ENCODE data around the gene DEPDC1B. TPM values are rescaled to one million over a fixed set of nuclear protein-coding genes. Genes with fewer than 3 reads are reported as not detected.
"Not testable (repeated sequence)": the region's sequence is repeated elsewhere in the genome, so short reads cannot be mapped to it uniquely, and the experiment has no call there.

DEPDC1B gene
- total and polyA plus RNA-seq, 5 experiments from 2014 or later, result 0.09 to 0.37 TPM; not detected in 3

GRCh38 chr5:60630836-60631235, 69.1 kb downstream of the DEPDC1B start:
- no peak overlapping the region for H3K4me3 Mint-ChIP-seq
- no peak for DNase-seq

GRCh38 chr5:60630179-60630578, 69.8 kb downstream of the DEPDC1B start:
- H3K36me3 Mint-ChIP-seq, result peaks cover 0 to 7% (median 0%) of the 10 kb centered on the region in 3 donors
- H3K27ac Mint-ChIP-seq, result no peak overlapping the region
- ATAC-seq (no peak), DNase-seq (no peak)
- peaks cover 0 to 3% (median 0%) of the 10 kb centered on the region in 5 donors for H3K27me3 Mint-ChIP-seq
- POLR2A ChIA-PET, result no interaction called here
- H3K4me3 Mint-ChIP-seq, result no peak overlapping the region
- H3K4me1 Mint-ChIP-seq, result no peaks in the 10 kb centered on the region
- peaks cover 0 to 12% (median 0%) of the 10 kb centered on the region in 9 donors for H3K9me3 Mint-ChIP-seq

More at GRCh38 chr5:60630836-60631235, 69.1 kb downstream of the DEPDC1B start:
- Mint-ChIP-seq H3K27ac (no peak overlapping the region), H3K4me1 (no peaks in the 10 kb centered on the region), H3K27me3 (peaks cover 0 to 3% (median 0%) of the 10 kb centered on the region in 5 donors), H3K36me3 (peaks cover 0 to 4% (median 0%) of the 10 kb centered on the region in 3 donors), H3K9me3 (peaks cover 0 to 6% (median 0%) of the 10 kb centered on the region in 9 donors)
- ATAC-seq, result no peak
- POLR2A ChIA-PET, result no interaction called here

GRCh38 chr5:60624875-60625274, 75.1 kb downstream of the DEPDC1B start:
- H3K27ac Mint-ChIP-seq, ATAC-seq, H3K4me3 Mint-ChIP-seq, POLR2A ChIA-PET, DNase-seq, H3K27me3 Mint-ChIP-seq, H3K36me3 Mint-ChIP-seq, H3K4me1 Mint-ChIP-seq: not testable (repeated sequence)
- peaks cover 0 to 12% (median 2%) of the 10 kb centered on the region in 9 donors for H3K9me3 Mint-ChIP-seq

- POLR2A ChIA-PET, DNase-seq, H3K4me3 Mint-ChIP-seq, H3K36me3 Mint-ChIP-seq, H3K27ac Mint-ChIP-seq, ATAC-seq, H3K4me1 Mint-ChIP-seq, H3K9me3 Mint-ChIP-seq, H3K27me3 Mint-ChIP-seq: not testable (repeated sequence)
These were observed 79.2 kb downstream of the DEPDC1B start for GRCh38 chr5:60620752-60621151.

- H3K27ac Mint-ChIP-seq, result no peak overlapping the region
- H3K9me3 Mint-ChIP-seq, result peaks cover 0 to 10% (median 0%) of the 10 kb centered on the region in 9 donors
- DNase-seq (no peak), ATAC-seq (no peak)
- peaks cover 0 to 5% (median under 1%) of the 10 kb centered on the region in 4 donors for H3K4me1 Mint-ChIP-seq
- POLR2A ChIA-PET, result no interaction called here
- H3K4me3 Mint-ChIP-seq, result no peak overlapping the region
- H3K27me3 Mint-ChIP-seq, result peaks cover 0 to 4% (median 0%) of the 10 kb centered on the region in 5 donors
- no peaks in the 10 kb centered on the region for H3K36me3 Mint-ChIP-seq
These were observed 86.1 kb downstream of the DEPDC1B start for GRCh38 chr5:60613826-60614225.

GRCh38 chr5:60611099-60611740, 88.7 kb downstream of the DEPDC1B start:
- DNase-seq, result no peak
- Mint-ChIP-seq H3K9me3 (peaks cover 0 to 9% (median 0%) of the 10 kb centered on the region in 9 donors), H3K27me3 (peaks cover 0 to 5% (median 0%) of the 10 kb centered on the region in 5 donors), H3K36me3 (no peaks in the 10 kb centered on the region), H3K4me3 (no peak overlapping the region), H3K4me1 (peaks cover 0 to 5% (median under 1%) of the 10 kb centered on the region in 4 donors), H3K27ac (no peak overlapping the region)
- no peak for ATAC-seq
- POLR2A ChIA-PET, result no interaction called here

GRCh38 chr5:60604771-60605170, 95.2 kb downstream of the DEPDC1B start:
- no peak overlapping the region for H3K4me3 Mint-ChIP-seq
- POLR2A ChIA-PET, result no interaction called here
- DNase-seq, result no peak
- H3K9me3 Mint-ChIP-seq, result no peaks in the 10 kb centered on the region
- H3K4me1 Mint-ChIP-seq, result no peaks in the 10 kb centered on the region
- H3K27me3 Mint-ChIP-seq, result peaks cover 0 to 4% (median 0%) of the 10 kb centered on the region in 5 donors
- H3K27ac Mint-ChIP-seq, result no peak overlapping the region
- H3K36me3 Mint-ChIP-seq, result no peaks in the 10 kb centered on the region
- no peak for ATAC-seq

- peak overlapping the region in 2 of 10 donors; percentile 8 to 11 for H3K27ac Mint-ChIP-seq
- POLR2A ChIA-PET, result no interaction called here
- no peak for DNase-seq
- no peaks in the 10 kb centered on the region for H3K9me3 Mint-ChIP-seq
- ATAC-seq, result no peak
- H3K4me3 Mint-ChIP-seq, result no peak overlapping the region
- peaks cover 0 to 26% (median 14%) of the 10 kb centered on the region in 4 donors for H3K4me1 Mint-ChIP-seq
- H3K27me3 Mint-ChIP-seq, result no peaks in the 10 kb centered on the region
- no peaks in the 10 kb centered on the region for H3K36me3 Mint-ChIP-seq
These were observed 101.5 kb downstream of the DEPDC1B start for GRCh38 chr5:60598424-60598823.

GRCh38 chr5:60597572-60598320, 102.2 kb downstream of the DEPDC1B start:
- peak in 3 of 10 donors; percentile 1 to 13 (median 1) for DNase-seq
- Mint-ChIP-seq H3K9me3 (no peaks in the 10 kb centered on the region), H3K27me3 (no peaks in the 10 kb centered on the region), H3K4me1 (peaks cover 0 to 26% (median 14%) of the 10 kb centered on the region in 4 donors), H3K4me3 (peak overlapping the region in 1 of 10 donors; percentile 42), H3K27ac (peak overlapping the region in 2 of 10 donors; percentile 4 to 8), H3K36me3 (no peaks in the 10 kb centered on the region)
- ATAC-seq, result peak in 1 of 2 donors; percentile 18
- POLR2A ChIA-PET, result no interaction called here

- H3K27me3 Mint-ChIP-seq, result peaks cover 0 to 1% (median under 1%) of the 10 kb centered on the region in 5 donors
- peaks cover 0 to 26% (median 14%) of the 10 kb centered on the region in 4 donors for H3K4me1 Mint-ChIP-seq
- ATAC-seq (no peak), DNase-seq (no peak)
- H3K27ac Mint-ChIP-seq, result no peak overlapping the region
- H3K4me3 Mint-ChIP-seq, result no peak overlapping the region
- POLR2A ChIA-PET, result no interaction called here
- no peaks in the 10 kb centered on the region for H3K36me3 Mint-ChIP-seq
- peaks cover 0 to under 1% (median 0%) of the 10 kb centered on the region in 9 donors for H3K9me3 Mint-ChIP-seq
These were observed 105.1 kb downstream of the DEPDC1B start for GRCh38 chr5:60594715-60595477.

GRCh38 chr5:60590172-60590571, 109.8 kb downstream of the DEPDC1B start:
- Mint-ChIP-seq H3K9me3 (peaks cover 0 to 4% (median 0%) of the 10 kb centered on the region in 9 donors), H3K4me1 (peaks cover 0 to 8% (median under 1%) of the 10 kb centered on the region in 4 donors), H3K27ac (no peak overlapping the region), H3K4me3 (no peak overlapping the region), H3K36me3 (no peaks in the 10 kb centered on the region), H3K27me3 (peaks cover 0 to 11% (median 1%) of the 10 kb centered on the region in 5 donors)
- POLR2A ChIA-PET, result no interaction called here
- no peak for DNase-seq
- no peak for ATAC-seq

GRCh38 chr5:60587312-60587711, 112.7 kb downstream of the DEPDC1B start:
- POLR2A ChIA-PET, H3K4me3 Mint-ChIP-seq, DNase-seq, H3K9me3 Mint-ChIP-seq, ATAC-seq, H3K27ac Mint-ChIP-seq, H3K4me1 Mint-ChIP-seq, H3K36me3 Mint-ChIP-seq: not testable (repeated sequence)
- peaks cover 0 to 15% (median 3%) of the 10 kb centered on the region in 5 donors for H3K27me3 Mint-ChIP-seq
